ENCODE data around the gene SLC66A3.

Gene SLC66A3

DNA sequence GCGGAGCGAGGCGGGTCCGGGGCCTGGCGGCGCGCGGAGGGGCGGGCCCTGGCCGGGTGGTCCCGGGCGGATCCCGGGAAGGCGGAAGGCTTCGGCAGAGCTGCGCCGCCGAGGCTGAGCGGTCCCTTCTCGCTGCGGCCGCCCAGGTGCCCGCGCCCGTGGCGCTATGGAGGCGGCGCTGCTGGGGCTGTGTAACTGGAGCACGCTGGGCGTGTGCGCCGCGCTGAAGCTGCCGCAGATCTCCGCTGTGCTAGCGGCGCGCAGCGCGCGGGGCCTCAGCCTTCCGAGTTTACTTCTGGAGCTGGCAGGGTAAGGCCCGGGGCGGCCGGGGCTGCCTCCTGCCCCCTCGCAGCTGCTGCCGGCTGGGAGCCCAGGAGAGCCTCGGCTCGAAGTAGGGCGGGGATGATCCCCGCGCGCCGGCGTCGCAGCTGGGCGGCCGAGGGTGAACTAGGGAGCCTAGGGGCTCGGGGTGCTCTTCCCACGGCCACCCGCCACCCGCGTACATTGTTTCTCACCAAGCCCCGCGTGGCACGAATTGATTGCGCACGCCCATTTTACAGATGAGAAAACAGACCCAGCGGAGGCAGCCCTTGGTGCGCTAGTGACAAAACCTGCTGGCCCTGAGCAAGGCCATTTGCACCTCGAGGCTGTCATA, at the start of gene SLC66A3 (continued):
- peak; percentile 92 for TF ChIP-seq ZBTB20 (tag by site-specific recombination; IDR thresholded peaks at IDR 0.05)
- TF ChIP-seq ZNF660 (tag by site-specific recombination; IDR thresholded peaks at IDR 0.05), result peak; percentile 69; the same call in 1 of the 2 replicates
- TF ChIP-seq ZNF600 (tag by site-specific recombination; IDR thresholded peaks at IDR 0.05), result peak; percentile 69
- TF ChIP-seq, protein P1, sequence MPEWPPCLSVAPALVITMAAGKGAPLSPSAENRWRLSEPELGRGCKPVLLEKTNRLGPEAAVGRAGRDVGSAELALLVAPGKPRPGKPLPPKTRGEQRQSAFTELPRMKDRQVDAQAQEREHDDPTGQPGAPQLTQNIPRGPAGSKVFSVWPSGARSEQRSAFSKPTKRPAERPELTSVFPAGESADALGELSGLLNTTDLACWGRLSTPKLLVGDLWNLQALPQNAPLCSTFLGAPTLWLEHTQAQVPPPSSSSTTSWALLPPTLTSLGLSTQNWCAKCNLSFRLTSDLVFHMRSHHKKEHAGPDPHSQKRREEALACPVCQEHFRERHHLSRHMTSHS (tag by site-specific recombination; IDR thresholded peaks at IDR 0.05), result no peak
- TF ChIP-seq SP3 (tag by site-specific recombination; IDR thresholded peaks at IDR 0.05), result peak; percentile 21; the same call in 1 of the 2 replicates
- peak; percentile 54 for TF ChIP-seq ZNF335 (tag by site-specific recombination; conservative IDR thresholded peaks at IDR 0.05)
- TF ChIP-seq ZNF76 (tag by site-specific recombination; IDR thresholded peaks at IDR 0.05; ENCODE audit: borderline replicate concordance, low read depth), result peak; percentile 57; the same call in 1 of the 2 replicates
- TF ChIP-seq ZEB2 (tag by site-specific recombination; IDR thresholded peaks at IDR 0.05), result 0 out of 2 replicates have a peak, but pooled peaks have one; percentile 36
- TF ChIP-seq, protein P2, sequence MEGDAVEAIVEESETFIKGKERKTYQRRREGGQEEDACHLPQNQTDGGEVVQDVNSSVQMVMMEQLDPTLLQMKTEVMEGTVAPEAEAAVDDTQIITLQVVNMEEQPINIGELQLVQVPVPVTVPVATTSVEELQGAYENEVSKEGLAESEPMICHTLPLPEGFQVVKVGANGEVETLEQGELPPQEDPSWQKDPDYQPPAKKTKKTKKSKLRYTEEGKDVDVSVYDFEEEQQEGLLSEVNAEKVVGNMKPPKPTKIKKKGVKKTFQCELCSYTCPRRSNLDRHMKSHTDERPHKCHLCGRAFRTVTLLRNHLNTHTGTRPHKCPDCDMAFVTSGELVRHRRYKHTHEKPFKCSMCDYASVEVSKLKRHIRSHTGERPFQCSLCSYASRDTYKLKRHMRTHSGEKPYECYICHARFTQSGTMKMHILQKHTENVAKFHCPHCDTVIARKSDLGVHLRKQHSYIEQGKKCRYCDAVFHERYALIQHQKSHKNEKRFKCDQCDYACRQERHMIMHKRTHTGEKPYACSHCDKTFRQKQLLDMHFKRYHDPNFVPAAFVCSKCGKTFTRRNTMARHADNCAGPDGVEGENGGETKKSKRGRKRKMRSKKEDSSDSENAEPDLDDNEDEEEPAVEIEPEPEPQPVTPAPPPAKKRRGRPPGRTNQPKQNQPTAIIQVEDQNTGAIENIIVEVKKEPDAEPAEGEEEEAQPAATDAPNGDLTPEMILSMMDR (tag by site-specific recombination; IDR thresholded peaks at IDR 0.05), result peak; percentile 85
- no peak for TF ChIP-seq ZNF169 (tag by site-specific recombination; IDR thresholded peaks at IDR 0.05)
- TF ChIP-seq GLIS2 (tag by site-specific recombination; IDR thresholded peaks at IDR 0.05), result peak; percentile 39; the same call in 1 of the 2 replicates
- TF ChIP-seq ZNF501 (tag by site-specific recombination; IDR thresholded peaks at IDR 0.05), result peak; percentile 37; the same call in 1 of the 2 replicates
- TF ChIP-seq, protein P3, sequence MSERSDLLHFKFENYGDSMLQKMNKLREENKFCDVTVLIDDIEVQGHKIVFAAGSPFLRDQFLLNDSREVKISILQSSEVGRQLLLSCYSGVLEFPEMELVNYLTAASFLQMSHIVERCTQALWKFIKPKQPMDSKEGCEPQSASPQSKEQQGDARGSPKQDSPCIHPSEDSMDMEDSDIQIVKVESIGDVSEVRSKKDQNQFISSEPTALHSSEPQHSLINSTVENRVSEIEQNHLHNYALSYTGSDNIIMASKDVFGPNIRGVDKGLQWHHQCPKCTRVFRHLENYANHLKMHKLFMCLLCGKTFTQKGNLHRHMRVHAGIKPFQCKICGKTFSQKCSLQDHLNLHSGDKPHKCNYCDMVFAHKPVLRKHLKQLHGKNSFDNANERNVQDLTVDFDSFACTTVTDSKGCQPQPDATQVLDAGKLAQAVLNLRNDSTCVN (tag by site-specific recombination; optimal IDR thresholded peaks at IDR 0.05), result peak; percentile 85
- TF ChIP-seq KLF9 (tag by site-specific recombination; IDR thresholded peaks at IDR 0.05; ENCODE audit: low read depth), result peak; percentile 20; the same call in 1 of the 2 replicates
- TF ChIP-seq OSR2 (tag by site-specific recombination; IDR thresholded peaks at IDR 0.05), result no peak

DNA sequence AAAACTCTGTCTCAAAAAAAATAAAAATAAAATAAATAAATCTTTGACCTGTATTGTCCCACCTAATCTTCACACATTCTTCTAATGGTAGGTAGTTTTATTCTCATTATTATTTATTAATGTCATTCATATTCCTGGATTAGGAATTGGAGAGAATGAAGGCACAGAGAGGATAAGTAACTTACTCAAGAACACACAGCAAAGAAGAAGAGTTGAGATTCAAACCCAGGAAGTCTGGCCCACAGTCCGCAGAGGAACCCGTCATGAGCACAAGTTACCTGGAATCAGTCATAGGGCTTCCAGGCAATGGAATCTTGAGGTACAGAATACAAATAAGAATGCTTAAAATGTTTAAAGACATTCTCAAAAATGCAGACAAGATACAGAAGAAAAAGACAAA, 46.3 kb upstream of the SLC66A3 start:
- no peaks in the 10 kb centered on the region for H3K9me3 ChIP-seq (ENCODE audit: control insufficient read depth, insufficient read depth, low read depth, low read length)
- H3K4me3 ChIP-seq (ENCODE audit: low read depth, low read length), result no peak overlapping the region
- H3K36me3 ChIP-seq (ENCODE audit: control insufficient read depth in 2 of 2, insufficient read depth in 1 of 2, low read length in 2 of 2), result no peaks in the 10 kb centered on the region
- CTCF ChIA-PET, result interaction anchor here (0.6 kb wide), 1 partner anchor 35 kb away, joined by 3 read pairs; no protein-coding TSS in a partner anchor
- no peak overlapping the region for H3K27ac ChIP-seq (ENCODE audit: extremely low read depth, low read depth, low read length)
- POLR2A ChIA-PET, result no interaction called here
- H3K4me1 ChIP-seq (ENCODE audit: control insufficient read depth, insufficient read depth, low read length), result no peaks in the 10 kb centered on the region
- TF ChIP-seq YY1 (tag by site-specific recombination; IDR thresholded peaks at IDR 0.05) (no peak), ZBTB8A (tag by site-specific recombination; IDR thresholded peaks at IDR 0.05) (no peak), ZNF274 (IDR thresholded peaks at IDR 0.05; ENCODE audit: low read length) (no peak), ZNF274 (tag by site-specific recombination; IDR thresholded peaks at IDR 0.05; ENCODE audit: borderline replicate concordance) (no peak), ZNF555 (tag by site-specific recombination; conservative IDR thresholded peaks at IDR 0.05) (no peak)
- TF ChIP-seq, protein P2 (tag by site-specific recombination; IDR thresholded peaks at IDR 0.05), result no peak
- TF ChIP-seq, protein P4, sequence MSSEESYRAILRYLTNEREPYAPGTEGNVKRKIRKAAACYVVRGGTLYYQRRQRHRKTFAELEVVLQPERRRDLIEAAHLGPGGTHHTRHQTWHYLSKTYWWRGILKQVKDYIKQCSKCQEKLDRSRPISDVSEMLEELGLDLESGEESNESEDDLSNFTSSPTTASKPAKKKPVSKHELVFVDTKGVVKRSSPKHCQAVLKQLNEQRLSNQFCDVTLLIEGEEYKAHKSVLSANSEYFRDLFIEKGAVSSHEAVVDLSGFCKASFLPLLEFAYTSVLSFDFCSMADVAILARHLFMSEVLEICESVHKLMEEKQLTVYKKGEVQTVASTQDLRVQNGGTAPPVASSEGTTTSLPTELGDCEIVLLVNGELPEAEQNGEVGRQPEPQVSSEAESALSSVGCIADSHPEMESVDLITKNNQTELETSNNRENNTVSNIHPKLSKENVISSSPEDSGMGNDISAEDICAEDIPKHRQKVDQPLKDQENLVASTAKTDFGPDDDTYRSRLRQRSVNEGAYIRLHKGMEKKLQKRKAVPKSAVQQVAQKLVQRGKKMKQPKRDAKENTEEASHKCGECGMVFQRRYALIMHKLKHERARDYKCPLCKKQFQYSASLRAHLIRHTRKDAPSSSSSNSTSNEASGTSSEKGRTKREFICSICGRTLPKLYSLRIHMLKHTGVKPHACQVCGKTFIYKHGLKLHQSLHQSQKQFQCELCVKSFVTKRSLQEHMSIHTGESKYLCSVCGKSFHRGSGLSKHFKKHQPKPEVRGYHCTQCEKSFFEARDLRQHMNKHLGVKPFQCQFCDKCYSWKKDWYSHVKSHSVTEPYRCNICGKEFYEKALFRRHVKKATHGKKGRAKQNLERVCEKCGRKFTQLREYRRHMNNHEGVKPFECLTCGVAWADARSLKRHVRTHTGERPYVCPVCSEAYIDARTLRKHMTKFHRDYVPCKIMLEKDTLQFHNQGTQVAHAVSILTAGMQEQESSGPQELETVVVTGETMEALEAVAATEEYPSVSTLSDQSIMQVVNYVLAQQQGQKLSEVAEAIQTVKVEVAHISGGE (tag by site-specific recombination; conservative IDR thresholded peaks at IDR 0.05; ENCODE audit: low read depth), result no peak
- TF ChIP-seq, protein P5, sequence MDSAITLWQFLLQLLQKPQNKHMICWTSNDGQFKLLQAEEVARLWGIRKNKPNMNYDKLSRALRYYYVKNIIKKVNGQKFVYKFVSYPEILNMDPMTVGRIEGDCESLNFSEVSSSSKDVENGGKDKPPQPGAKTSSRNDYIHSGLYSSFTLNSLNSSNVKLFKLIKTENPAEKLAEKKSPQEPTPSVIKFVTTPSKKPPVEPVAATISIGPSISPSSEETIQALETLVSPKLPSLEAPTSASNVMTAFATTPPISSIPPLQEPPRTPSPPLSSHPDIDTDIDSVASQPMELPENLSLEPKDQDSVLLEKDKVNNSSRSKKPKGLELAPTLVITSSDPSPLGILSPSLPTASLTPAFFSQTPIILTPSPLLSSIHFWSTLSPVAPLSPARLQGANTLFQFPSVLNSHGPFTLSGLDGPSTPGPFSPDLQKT (IDR thresholded peaks at IDR 0.05; ENCODE audit: borderline replicate concordance, low read depth, low read length), result no peak
- TF ChIP-seq, protein P6, sequence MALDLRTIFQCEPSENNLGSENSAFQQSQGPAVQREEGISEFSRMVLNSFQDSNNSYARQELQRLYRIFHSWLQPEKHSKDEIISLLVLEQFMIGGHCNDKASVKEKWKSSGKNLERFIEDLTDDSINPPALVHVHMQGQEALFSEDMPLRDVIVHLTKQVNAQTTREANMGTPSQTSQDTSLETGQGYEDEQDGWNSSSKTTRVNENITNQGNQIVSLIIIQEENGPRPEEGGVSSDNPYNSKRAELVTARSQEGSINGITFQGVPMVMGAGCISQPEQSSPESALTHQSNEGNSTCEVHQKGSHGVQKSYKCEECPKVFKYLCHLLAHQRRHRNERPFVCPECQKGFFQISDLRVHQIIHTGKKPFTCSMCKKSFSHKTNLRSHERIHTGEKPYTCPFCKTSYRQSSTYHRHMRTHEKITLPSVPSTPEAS (tag by site-specific recombination; IDR thresholded peaks at IDR 0.05), result no peak
